Ectodermal cell (in vitro differentiated cells): ENCODE results near the gene GMDS.

Experiments
- H3K27ac ChIP-seq: 2 replicates; pipeline ENCODE4 v1.7.0; 2013; ENCODE audit warnings: mild to moderate bottlenecking, low read depth, low read length; ENCODE audit not compliant: insufficient read depth, poor library complexity, severe bottlenecking
- H3K27me3 ChIP-seq: 2 replicates; pipeline ENCODE4 v1.7.0; 2013; ENCODE audit warnings: mild to moderate bottlenecking, low read length; ENCODE audit not compliant: insufficient read depth, control insufficient read depth, poor library complexity, severe bottlenecking
- H3K36me3 ChIP-seq: one replicate; pipeline ENCODE4 v1.7.0; 2013; ENCODE audit warnings: low read length; ENCODE audit not compliant: control insufficient read depth, insufficient read depth
- H3K4me1 ChIP-seq: one replicate; pipeline ENCODE4 v1.7.0; 2013; ENCODE audit warnings: low read length; ENCODE audit not compliant: control insufficient read depth, insufficient read depth
- H3K4me3 ChIP-seq: 2 replicates; pipeline ENCODE4 v1.7.0; 2013; ENCODE audit warnings: low read depth, low read length, control low read depth; ENCODE audit not compliant: insufficient read depth
- H3K9me3 ChIP-seq: 2 replicates; pipeline ENCODE4 v1.7.0; 2013; ENCODE audit warnings: mild to moderate bottlenecking, low read length, moderate library complexity; ENCODE audit not compliant: control insufficient read depth
- WGBS, 2 experiments: methylation state at CpG; one replicate each; pipeline ENCODE4 v1.1.7; 2013; ENCODE audit warnings: missing lambda C conversion rate in 2 of 2; 5-methylcytosine and 5-hydroxymethylcytosine counted together

GMDS gene

DNA sequence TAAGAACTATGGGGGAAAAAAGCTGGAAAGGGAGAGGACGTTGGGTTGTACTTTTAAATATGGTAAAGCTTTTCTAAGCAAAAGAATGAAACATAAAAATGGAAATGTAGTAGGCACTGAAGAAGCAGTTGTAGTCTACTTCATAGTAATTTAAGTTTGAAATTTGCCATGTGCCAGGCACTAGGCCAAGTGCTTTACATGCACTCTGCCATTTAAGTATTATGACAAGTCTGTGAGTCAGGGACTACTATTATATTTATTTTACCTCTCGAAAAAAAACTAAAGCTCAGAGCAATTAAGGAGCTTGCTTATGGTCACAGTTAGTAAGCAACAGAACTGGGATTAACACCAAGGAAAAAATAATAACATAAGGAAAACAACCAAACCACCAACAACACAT lies 257.8 kb downstream of the GMDS start:
- no peaks in the 10 kb centered on the region for H3K9me3 ChIP-seq
- no peaks in the 10 kb centered on the region for H3K4me1 ChIP-seq
- H3K27ac ChIP-seq = no peak overlapping the region
- H3K4me3 ChIP-seq = no peak overlapping the region
- H3K27me3 ChIP-seq = no peaks in the 10 kb centered on the region
- H3K36me3 ChIP-seq = no peaks in the 10 kb centered on the region
- 40 to 47% methylated on average over 2 of the region's 2 CpGs for WGBS, 2 experiments

- 71 to 81% methylated on average over 1 of the region's 1 CpG for WGBS, 2 experiments
Measured at GRCh38 chr6:1986454-1987243, 258.8 kb downstream of the GMDS start.

GRCh38 chr6:1984346-1984994 lies 260.9 kb downstream of the GMDS start:
- 98 to 100% methylated on average over 3 of the region's 3 CpGs for WGBS, 2 experiments
- H3K27ac ChIP-seq = no peak overlapping the region
- H3K4me1 ChIP-seq = no peaks in the 10 kb centered on the region
- no peaks in the 10 kb centered on the region for H3K36me3 ChIP-seq
- no peaks in the 10 kb centered on the region for H3K27me3 ChIP-seq
- H3K4me3 ChIP-seq = no peak overlapping the region
- no peaks in the 10 kb centered on the region for H3K9me3 ChIP-seq

More at GRCh38 chr6:1986454-1987243, 258.8 kb downstream of the GMDS start:
- H3K27me3 ChIP-seq = no peaks in the 10 kb centered on the region
- H3K4me1 ChIP-seq = no peaks in the 10 kb centered on the region
- no peak overlapping the region for H3K4me3 ChIP-seq
- no peaks in the 10 kb centered on the region for H3K9me3 ChIP-seq
- no peaks in the 10 kb centered on the region for H3K36me3 ChIP-seq
- no peak overlapping the region for H3K27ac ChIP-seq

- WGBS, 2 experiments = 71 to 90% methylated on average over 1 of the region's 1 CpG
Measured at GRCh38 chr6:1983850-1984249, 261.6 kb downstream of the GMDS start.

DNA sequence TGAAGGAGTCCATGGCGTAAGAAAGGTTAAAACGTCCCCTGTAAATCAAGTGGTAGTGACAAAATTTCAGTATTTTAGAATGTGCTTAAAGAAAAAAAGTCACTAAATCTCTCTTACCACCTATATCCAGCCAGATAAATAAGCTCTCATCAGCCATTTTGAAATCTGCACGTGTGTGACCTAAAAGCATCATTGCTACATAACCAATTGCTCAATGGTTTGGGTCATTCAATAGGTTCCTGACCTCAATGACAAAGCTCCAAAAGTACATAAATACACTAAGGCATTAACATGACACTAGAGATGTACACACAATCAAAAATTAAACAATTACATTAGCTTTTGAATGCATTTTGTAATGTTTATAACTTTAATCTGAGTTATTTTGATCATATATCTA lies 272.4 kb downstream of the GMDS start:
- Histone ChIP-seq H3K9me3 (no peaks in the 10 kb centered on the region), H3K4me3 (no peak overlapping the region), H3K27me3 (no peaks in the 10 kb centered on the region), H3K36me3 (no peaks in the 10 kb centered on the region), H3K4me1 (peaks cover 4% of the 10 kb centered on the region), H3K27ac (no peak overlapping the region)
- WGBS, 2 experiments = 88 to 92% methylated on average over 3 of the region's 3 CpGs

More at GRCh38 chr6:1983850-1984249, 261.6 kb downstream of the GMDS start:
- no peaks in the 10 kb centered on the region for H3K4me1 ChIP-seq
- no peak overlapping the region for H3K27ac ChIP-seq
- H3K36me3 ChIP-seq = no peaks in the 10 kb centered on the region
- H3K4me3 ChIP-seq = no peak overlapping the region
- H3K27me3 ChIP-seq = no peaks in the 10 kb centered on the region
- no peaks in the 10 kb centered on the region for H3K9me3 ChIP-seq

DNA sequence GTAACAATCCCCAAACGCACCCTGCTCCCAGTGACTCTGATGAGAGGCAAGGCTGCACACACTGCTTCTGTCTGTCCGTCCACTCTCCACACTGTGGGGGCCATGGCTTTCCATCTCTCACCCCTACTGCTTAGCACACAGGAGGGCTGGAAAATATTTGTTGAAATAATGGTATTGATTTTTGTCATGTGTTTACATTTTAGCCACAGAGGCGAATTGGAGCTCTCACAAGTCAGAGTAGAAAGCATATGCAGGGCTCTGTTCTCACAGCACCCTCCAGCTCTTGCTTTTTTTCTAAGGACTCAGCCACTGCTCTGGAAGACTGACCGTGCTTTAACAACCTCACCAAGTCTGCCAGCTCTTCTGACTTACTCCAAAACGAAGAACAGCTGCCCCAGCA lies 273.8 kb downstream of the GMDS start:
- no peaks in the 10 kb centered on the region for H3K9me3 ChIP-seq
- H3K4me1 ChIP-seq = peaks cover 4% of the 10 kb centered on the region
- no peaks in the 10 kb centered on the region for H3K36me3 ChIP-seq
- no peak overlapping the region for H3K4me3 ChIP-seq
- H3K27me3 ChIP-seq = no peaks in the 10 kb centered on the region
- no peak overlapping the region for H3K27ac ChIP-seq
- WGBS, 2 experiments = 80 to 82% methylated on average over 5 of the region's 5 CpGs

- H3K4me1 ChIP-seq = peaks cover 4% of the 10 kb centered on the region
Measured at GRCh38 chr6:1970151-1970561, 275.2 kb downstream of the GMDS start.

DNA sequence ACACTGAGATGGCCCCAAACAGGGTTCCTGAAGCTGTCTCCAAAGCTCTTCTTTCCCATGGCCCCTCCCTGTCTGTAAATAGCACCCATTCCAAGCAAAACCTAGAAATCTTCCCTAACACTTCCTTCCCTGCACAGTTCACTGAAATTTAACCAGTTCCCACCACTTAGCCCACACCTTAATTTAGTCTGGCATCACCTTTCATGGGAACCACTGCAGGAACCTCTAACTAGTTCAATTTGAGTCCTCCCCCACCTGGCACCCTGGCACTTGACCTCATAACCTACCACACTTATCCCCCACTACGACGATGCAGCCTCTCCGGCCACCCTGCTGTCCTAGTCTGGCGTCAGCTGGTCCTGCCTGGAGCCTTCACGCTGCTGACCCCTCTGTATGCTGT lies 278.7 kb downstream of the GMDS start:
- Histone ChIP-seq H3K4me1 (peaks cover 4% of the 10 kb centered on the region), H3K27me3 (no peaks in the 10 kb centered on the region), H3K9me3 (no peaks in the 10 kb centered on the region), H3K27ac (no peak overlapping the region), H3K36me3 (no peaks in the 10 kb centered on the region), H3K4me3 (no peak overlapping the region)
- WGBS, 2 experiments = 86 to 88% methylated on average over 5 of the region's 5 CpGs

More at GRCh38 chr6:1970151-1970561, 275.2 kb downstream of the GMDS start:
- no peak overlapping the region for H3K4me3 ChIP-seq
- no peaks in the 10 kb centered on the region for H3K9me3 ChIP-seq
- H3K27ac ChIP-seq = no peak overlapping the region
- H3K27me3 ChIP-seq = no peaks in the 10 kb centered on the region
- no peaks in the 10 kb centered on the region for H3K36me3 ChIP-seq
- WGBS, 2 experiments = 91 to 96% methylated on average over 8 of the region's 8 CpGs

GRCh38 chr6:1965596-1966224 lies 279.7 kb downstream of the GMDS start:
- Histone ChIP-seq H3K9me3 (no peaks in the 10 kb centered on the region), H3K27ac (no peak overlapping the region), H3K36me3 (no peaks in the 10 kb centered on the region), H3K4me1 (peaks cover 4% of the 10 kb centered on the region), H3K4me3 (no peak overlapping the region), H3K27me3 (no peaks in the 10 kb centered on the region)
- WGBS, 2 experiments = 92 to 96% methylated on average over 5 to 6 of the region's 6 CpGs

GRCh38 chr6:1963596-1963995 lies 281.8 kb downstream of the GMDS start:
- no peak overlapping the region for H3K27ac ChIP-seq
- H3K4me3 ChIP-seq = no peak overlapping the region
- no peaks in the 10 kb centered on the region for H3K9me3 ChIP-seq
- H3K4me1 ChIP-seq = no peaks in the 10 kb centered on the region
- 88 to 89% methylated on average over 2 of the region's 2 CpGs for WGBS, 2 experiments
- no peaks in the 10 kb centered on the region for H3K36me3 ChIP-seq
- no peaks in the 10 kb centered on the region for H3K27me3 ChIP-seq
